ENCODE measurements around the gene SLC8B1. TPM values are rescaled to one million over a fixed set of nuclear protein-coding genes. Genes with fewer than 3 reads are reported as not detected.

Gene SLC8B1
- total RNA-seq, 1 donor from 2014 or later, result 7.1 TPM

DNA sequence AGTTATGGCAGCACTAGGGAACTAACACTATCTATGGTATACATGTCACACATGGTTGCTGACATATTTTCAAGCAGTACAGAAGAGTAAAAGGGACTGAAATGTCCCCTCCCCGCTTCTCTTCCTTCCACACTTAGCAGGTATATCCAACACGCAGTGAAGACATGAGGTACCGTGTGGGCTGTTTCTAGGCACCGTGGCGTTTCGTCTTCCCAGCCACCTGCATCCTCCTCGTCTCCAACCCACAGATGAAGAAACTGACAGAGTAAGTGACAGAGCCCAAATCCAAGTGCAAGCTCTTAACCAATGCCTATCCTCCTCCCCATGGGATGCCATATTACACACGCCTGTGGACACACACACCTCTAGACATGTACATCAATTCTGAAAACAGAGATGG lies 32.4 kb downstream of the SLC8B1 start:
- no peak overlapping the region for H3K4me3 Mint-ChIP-seq
- peaks cover 18% of the 10 kb centered on the region for H3K4me1 Mint-ChIP-seq
- no peak overlapping the region for H3K27ac Mint-ChIP-seq (ENCODE audit: unreplicated experiment)
- no peaks in the 10 kb centered on the region for H3K36me3 Mint-ChIP-seq (ENCODE audit: low read depth)
- H3K9me3 Mint-ChIP-seq, result no peaks in the 10 kb centered on the region
- no peaks in the 10 kb centered on the region for H3K27me3 Mint-ChIP-seq (ENCODE audit: low read depth)
- DNase-seq (ENCODE audit: low read depth, low spot score), result no peak
- TF ChIP-seq, protein P1, sequence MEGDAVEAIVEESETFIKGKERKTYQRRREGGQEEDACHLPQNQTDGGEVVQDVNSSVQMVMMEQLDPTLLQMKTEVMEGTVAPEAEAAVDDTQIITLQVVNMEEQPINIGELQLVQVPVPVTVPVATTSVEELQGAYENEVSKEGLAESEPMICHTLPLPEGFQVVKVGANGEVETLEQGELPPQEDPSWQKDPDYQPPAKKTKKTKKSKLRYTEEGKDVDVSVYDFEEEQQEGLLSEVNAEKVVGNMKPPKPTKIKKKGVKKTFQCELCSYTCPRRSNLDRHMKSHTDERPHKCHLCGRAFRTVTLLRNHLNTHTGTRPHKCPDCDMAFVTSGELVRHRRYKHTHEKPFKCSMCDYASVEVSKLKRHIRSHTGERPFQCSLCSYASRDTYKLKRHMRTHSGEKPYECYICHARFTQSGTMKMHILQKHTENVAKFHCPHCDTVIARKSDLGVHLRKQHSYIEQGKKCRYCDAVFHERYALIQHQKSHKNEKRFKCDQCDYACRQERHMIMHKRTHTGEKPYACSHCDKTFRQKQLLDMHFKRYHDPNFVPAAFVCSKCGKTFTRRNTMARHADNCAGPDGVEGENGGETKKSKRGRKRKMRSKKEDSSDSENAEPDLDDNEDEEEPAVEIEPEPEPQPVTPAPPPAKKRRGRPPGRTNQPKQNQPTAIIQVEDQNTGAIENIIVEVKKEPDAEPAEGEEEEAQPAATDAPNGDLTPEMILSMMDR (conservative IDR thresholded peaks at IDR 0.05), result no peak

DNA sequence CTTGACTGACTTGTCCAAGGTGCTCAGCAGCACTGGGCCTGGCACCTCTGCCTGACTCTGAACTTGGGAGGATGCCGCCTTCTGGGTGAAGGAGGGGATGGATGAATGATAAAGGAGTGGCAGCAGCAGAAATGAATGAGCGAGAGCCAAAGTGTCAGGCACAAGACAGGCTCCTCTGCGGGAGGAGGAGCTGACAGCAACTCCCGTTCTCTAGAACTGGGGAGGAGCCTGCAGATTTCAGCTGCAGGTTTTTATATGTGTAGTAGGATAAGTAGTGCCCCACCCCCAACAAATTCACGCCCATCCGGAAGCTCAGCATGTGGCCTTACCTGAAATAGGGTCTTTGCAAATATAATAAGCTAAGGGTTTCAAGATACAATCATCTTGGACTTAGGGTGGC lies 33.1 kb downstream of the SLC8B1 start:
- TF ChIP-seq, protein P1 (conservative IDR thresholded peaks at IDR 0.05), result no peak
- Mint-ChIP-seq H3K4me3 (no peak overlapping the region), H3K27me3 (ENCODE audit: low read depth) (no peaks in the 10 kb centered on the region), H3K4me1 (peaks cover 18% of the 10 kb centered on the region), H3K9me3 (no peaks in the 10 kb centered on the region), H3K36me3 (ENCODE audit: low read depth) (no peaks in the 10 kb centered on the region), H3K27ac (ENCODE audit: unreplicated experiment) (no peak overlapping the region)
- DNase-seq (ENCODE audit: low read depth, low spot score), result no peak

DNA sequence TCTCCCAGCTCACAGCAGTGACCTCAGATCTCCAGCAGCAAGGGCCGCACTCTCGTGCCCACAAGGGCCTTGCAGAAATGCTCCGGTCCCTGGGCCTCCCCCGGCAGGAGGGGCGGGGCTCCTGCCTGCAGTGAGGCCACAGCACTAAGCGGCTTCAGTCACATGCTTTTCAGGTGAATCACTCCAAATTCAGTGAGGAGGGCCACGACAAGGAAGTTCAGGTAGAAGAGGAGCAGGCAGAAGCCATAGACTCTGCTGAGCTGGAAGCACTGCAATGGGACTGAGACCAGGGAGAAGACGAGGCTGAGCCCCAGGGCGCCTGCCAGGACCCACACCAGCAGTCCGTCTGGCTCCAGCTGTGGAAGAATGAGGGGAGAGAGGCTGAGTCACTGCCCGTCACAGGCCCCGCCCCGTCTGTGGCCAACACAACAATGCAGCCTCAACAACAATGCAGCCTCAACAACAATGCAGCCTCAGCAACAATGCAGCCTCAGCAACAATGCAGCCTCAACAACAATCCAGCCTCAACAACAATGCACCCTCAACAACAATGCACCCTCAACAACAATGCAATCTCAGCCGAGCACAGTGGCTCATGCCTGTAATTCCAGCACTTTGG lies 35.2 kb downstream of the SLC8B1 start:
- Mint-ChIP-seq H3K36me3 (ENCODE audit: low read depth) (no peaks in the 10 kb centered on the region), H3K4me1 (peaks cover 18% of the 10 kb centered on the region), H3K27ac (ENCODE audit: unreplicated experiment) (no peak overlapping the region), H3K4me3 (no peak overlapping the region), H3K27me3 (ENCODE audit: low read depth) (no peaks in the 10 kb centered on the region), H3K9me3 (no peaks in the 10 kb centered on the region)
- TF ChIP-seq, protein P1 (conservative IDR thresholded peaks at IDR 0.05), result no peak
- no peak for DNase-seq (ENCODE audit: low read depth, low spot score)

DNA sequence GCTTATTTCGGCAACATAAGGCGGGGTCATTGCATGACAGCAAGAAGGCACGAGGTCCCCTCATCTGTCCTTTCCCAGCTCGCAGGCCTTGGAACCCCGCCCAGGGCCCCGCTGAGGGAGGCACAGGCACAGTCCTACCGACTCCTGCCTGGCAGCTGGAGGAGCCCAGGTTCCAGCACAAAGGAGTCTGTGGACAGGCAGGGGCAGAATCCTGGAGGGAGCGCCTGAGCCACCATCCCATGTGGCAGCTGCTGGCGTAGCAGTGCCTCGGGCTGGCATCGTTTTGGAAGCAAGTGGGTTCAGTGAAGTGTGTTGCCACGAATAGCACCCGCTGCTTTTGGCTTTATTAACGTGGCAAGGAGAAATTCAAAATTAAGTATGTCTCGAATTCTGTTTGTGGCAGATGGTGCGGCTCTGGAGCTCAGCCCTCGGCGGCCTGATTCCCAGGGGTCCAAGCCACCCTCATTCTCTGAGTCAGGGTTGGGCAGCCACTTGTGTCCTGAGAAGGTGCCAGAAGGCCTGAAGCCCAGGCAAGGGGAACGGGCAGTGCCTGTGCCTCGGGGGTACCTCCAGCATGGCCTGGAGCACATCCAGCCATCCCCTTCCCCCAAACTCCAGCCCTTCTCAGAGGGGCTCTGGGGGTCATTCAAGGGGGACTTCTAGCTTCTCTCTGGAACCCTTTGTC lies 35.9 kb downstream of the SLC8B1 start:
- H3K4me3 Mint-ChIP-seq, result no peak overlapping the region
- no peaks in the 10 kb centered on the region for H3K9me3 Mint-ChIP-seq
- DNase-seq (ENCODE audit: low read depth, low spot score), result no peak
- no peaks in the 10 kb centered on the region for H3K36me3 Mint-ChIP-seq (ENCODE audit: low read depth)
- TF ChIP-seq, protein P1 (conservative IDR thresholded peaks at IDR 0.05), result no peak
- no peaks in the 10 kb centered on the region for H3K27me3 Mint-ChIP-seq (ENCODE audit: low read depth)
- peaks cover 18% of the 10 kb centered on the region for H3K4me1 Mint-ChIP-seq
- no peak overlapping the region for H3K27ac Mint-ChIP-seq (ENCODE audit: unreplicated experiment)

DNA sequence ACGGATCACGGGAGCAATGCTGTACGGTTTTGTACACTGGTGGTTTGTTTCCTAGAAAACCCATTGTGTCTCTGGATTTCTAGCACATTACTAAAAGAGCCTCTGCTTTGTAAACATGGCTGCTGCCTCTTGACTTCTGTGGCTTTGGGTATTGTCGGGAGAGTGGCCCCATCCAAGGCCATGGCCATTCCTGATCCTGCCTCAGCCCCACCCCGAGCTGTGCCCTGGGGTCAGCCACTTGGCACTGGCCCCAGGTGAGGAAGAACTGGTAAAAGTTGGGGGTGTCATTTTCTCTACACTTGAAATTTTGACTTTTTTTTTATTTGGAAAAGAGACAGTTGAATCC lies 36.5 kb downstream of the SLC8B1 start:
- no peak overlapping the region for H3K4me3 Mint-ChIP-seq
- peaks cover 15% of the 10 kb centered on the region for H3K4me1 Mint-ChIP-seq
- H3K27me3 Mint-ChIP-seq (ENCODE audit: low read depth), result no peaks in the 10 kb centered on the region
- no peak overlapping the region for H3K27ac Mint-ChIP-seq (ENCODE audit: unreplicated experiment)
- H3K9me3 Mint-ChIP-seq, result no peaks in the 10 kb centered on the region
- no peak for DNase-seq (ENCODE audit: low read depth, low spot score)
- TF ChIP-seq, protein P1 (conservative IDR thresholded peaks at IDR 0.05), result no peak
- no peaks in the 10 kb centered on the region for H3K36me3 Mint-ChIP-seq (ENCODE audit: low read depth)
